Vagina (tissue), 2 donors: ENCODE results near the gene CMSS1. TPM values are rescaled to one million over a fixed set of nuclear protein-coding genes. Genes with fewer than 3 reads are reported as not detected.

ENCODE experiments used
- DNase-seq, 2 donors: peaks; one replicate each; pipeline ENCODE4 v3.0.0-alpha.2; 2017; ENCODE audit errors: extremely low spot score in 2 of 2
- H3K27ac ChIP-seq: fragments of 200-600 bp; sonication (generic); one replicate; pipeline ENCODE4 v1.5.1; 2019
- H3K27me3 ChIP-seq: fragments of 200-600 bp; sonication (generic); one replicate; pipeline ENCODE4 v1.5.1; 2019
- H3K36me3 ChIP-seq, 2 donors: fragments of 200-600 bp; sonication (generic); one replicate each; pipeline ENCODE4 v1.5.1; 2017 to 2019
- H3K4me1 ChIP-seq: fragments of 200-600 bp; sonication (generic); one replicate; pipeline ENCODE4 v1.5.1; 2019
- H3K4me3 ChIP-seq, 2 donors: fragments of 200-600 bp; sonication (generic); 1 replicate in 1 of 2; 2 replicates in 1 of 2; pipeline ENCODE4 v1.5.1; 2016 to 2019
- H3K9me3 ChIP-seq: fragments of 200-600 bp; sonication (generic); one replicate; pipeline ENCODE4 v1.5.1; 2019
- POLR2A ChIP-seq, 2 donors: fragments of 450-650 bp; IDR thresholded peaks; one replicate each; pipeline ENCODE4 v1.6.1; 2017; ENCODE audit warnings: antibody characterized with exemption in 2 of 2, mild to moderate bottlenecking in 2 of 2, moderate library complexity in 2 of 2
- POLR2AphosphoS5 ChIP-seq, 2 donors: sonication (generic); formaldehyde crosslinking; IDR thresholded peaks; one replicate each; pipeline ENCODE4 v1.9.0; 2017; ENCODE audit warnings: antibody characterized with exemption in 2 of 2, mild to moderate bottlenecking in 2 of 2, low read depth in 1 of 2; ENCODE audit not compliant: insufficient read depth in 1 of 2
- intact Hi-C: fragments of 100-400 bp; cut with DNase I; formaldehyde crosslinking; loops from one replicate; pipeline ENCODE4 v1.15.1; 2023
- total RNA-seq: library from RNA; depleted of rRNA; stranded (reverse); fragments of >200 nt; gene quantifications from one replicate; pipeline ENCODE4 v1.2.3, GENCODE V29; 2016
- TF ChIP-seq, protein P1 (sequence below), 3 experiments: fragments of 450-650 bp in 2 of 3; fragments of 200-600 bp in 1 of 3; sonication (generic) in 1 of 3; IDR thresholded peaks; one replicate each; pipeline ENCODE4 v1.5.1; 2017 to 2019; ENCODE audit warnings: antibody characterized with exemption in 3 of 3, mild to moderate bottlenecking in 2 of 3, moderate library complexity in 2 of 3

The CMSS1 gene
- total RNA-seq, 1 donor from 2014 or later: 21.4 TPM

DNA sequence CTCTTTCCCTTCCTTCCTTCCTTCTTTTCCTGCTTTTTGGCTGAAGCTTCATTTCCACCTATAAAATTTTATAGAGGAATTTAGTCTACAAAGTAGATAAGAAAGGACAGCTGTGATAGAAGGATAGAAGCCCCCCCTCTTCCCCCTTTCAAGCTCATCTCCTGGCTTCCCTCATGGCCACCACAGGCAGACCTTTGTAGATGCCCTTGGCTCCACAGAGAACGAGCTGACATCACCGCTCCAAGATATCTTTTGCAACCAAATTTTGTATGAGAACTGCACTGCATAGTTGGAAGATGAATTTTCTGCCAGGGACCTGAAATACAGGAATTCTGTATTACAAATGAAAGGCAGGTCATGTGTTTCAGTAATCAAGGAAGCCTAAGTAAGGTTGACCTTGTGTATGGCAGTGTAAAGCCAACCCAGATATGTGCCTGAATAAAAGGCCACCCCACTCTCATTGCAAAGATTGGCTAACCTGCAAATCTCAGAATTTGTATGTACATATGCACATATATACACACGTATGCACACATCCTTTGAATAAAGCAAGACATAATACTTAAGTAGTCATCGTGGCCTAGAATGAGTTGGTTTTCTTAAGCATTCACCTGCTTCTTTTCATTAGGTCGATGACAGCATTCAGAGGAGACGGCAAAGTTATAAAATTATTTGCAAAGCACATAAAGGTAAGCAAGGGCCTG, 353.7 kb downstream of the CMSS1 start:
- Histone ChIP-seq H3K27ac (no peak overlapping the region), H3K9me3 (no peaks in the 10 kb centered on the region), H3K4me3 (no peak overlapping the region), H3K27me3 (no peaks in the 10 kb centered on the region), H3K4me1 (no peaks in the 10 kb centered on the region), H3K36me3 (no peaks in the 10 kb centered on the region)
- intact Hi-C loops: no loop called here
- TF ChIP-seq POLR2AphosphoS5 (IDR thresholded peaks at IDR 0.05; ENCODE audit: insufficient read depth in 1 of 2, low read depth in 1 of 2): no peak
- no peak for TF ChIP-seq POLR2A (IDR thresholded peaks at IDR 0.05)
- TF ChIP-seq, protein P1, sequence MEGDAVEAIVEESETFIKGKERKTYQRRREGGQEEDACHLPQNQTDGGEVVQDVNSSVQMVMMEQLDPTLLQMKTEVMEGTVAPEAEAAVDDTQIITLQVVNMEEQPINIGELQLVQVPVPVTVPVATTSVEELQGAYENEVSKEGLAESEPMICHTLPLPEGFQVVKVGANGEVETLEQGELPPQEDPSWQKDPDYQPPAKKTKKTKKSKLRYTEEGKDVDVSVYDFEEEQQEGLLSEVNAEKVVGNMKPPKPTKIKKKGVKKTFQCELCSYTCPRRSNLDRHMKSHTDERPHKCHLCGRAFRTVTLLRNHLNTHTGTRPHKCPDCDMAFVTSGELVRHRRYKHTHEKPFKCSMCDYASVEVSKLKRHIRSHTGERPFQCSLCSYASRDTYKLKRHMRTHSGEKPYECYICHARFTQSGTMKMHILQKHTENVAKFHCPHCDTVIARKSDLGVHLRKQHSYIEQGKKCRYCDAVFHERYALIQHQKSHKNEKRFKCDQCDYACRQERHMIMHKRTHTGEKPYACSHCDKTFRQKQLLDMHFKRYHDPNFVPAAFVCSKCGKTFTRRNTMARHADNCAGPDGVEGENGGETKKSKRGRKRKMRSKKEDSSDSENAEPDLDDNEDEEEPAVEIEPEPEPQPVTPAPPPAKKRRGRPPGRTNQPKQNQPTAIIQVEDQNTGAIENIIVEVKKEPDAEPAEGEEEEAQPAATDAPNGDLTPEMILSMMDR (IDR thresholded peaks at IDR 0.05): no peak
- DNase-seq: no peak

DNA sequence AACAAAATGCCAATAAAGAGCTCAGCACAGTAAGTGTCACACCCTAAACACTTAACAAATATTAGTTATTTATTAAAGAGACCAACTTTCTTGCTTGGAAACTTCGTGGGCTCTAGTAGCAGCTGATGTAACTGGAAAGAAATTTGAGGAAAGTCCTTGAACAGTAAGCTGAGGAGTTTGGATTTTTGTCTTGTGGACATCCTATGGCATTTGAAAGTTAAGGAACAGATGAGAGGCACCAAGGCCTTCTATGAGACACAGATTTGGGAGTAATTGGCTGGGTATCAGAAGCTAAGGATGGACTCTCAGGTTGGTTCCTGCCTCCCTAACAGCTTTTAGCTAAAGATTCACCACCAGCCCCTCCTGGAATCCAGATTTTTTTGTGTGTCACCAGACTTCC, 356.3 kb downstream of the CMSS1 start:
- intact Hi-C loops: no loop called here
- no peak for TF ChIP-seq POLR2A (IDR thresholded peaks at IDR 0.05)
- TF ChIP-seq, protein P1 (IDR thresholded peaks at IDR 0.05): no peak
- TF ChIP-seq POLR2AphosphoS5 (IDR thresholded peaks at IDR 0.05; ENCODE audit: insufficient read depth in 1 of 2, low read depth in 1 of 2): no peak
- Histone ChIP-seq H3K27me3 (no peaks in the 10 kb centered on the region), H3K27ac (no peak overlapping the region), H3K36me3 (peaks cover 0 to 9% of the 10 kb centered on the region in 2 donors), H3K9me3 (no peaks in the 10 kb centered on the region), H3K4me1 (no peaks in the 10 kb centered on the region), H3K4me3 (no peak overlapping the region)
- no peak for DNase-seq

DNA sequence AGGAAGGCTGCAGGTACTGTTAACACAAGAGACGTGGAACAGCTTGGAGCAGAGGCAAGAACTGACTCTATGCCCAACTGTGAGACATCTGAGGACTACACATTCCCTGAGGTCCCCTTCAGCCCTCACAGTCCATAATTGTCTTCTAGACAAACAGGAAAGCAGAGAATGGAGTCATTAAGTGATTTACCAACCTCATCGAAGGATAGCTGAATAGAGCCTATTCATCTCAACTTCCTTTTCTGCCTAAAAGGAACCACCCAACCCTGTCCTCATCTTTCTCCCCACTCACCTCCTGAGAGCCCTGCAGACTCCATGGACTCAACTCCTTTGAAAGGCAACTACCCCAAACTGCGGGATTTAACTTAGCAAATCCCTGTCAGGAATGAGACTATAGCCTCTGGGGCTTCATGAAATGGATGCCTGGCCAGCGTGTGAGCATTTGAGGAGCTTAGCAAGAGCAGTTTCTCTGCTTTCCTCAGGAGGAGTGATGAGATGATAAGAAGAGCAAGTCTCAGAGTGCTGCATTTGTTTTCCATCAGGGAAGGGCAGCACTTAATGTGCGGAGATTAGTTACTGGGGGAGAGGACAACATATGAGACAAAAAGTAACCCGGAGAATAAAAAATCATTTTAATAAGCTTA, 358.1 kb downstream of the CMSS1 start:
- Histone ChIP-seq H3K27ac (no peak overlapping the region), H3K36me3 (peaks cover 0 to 17% of the 10 kb centered on the region in 2 donors), H3K9me3 (peaks cover 7% of the 10 kb centered on the region), H3K4me3 (no peak overlapping the region), H3K27me3 (no peaks in the 10 kb centered on the region), H3K4me1 (no peaks in the 10 kb centered on the region)
- TF ChIP-seq, protein P1 (IDR thresholded peaks at IDR 0.05): no peak
- no peak for TF ChIP-seq POLR2AphosphoS5 (IDR thresholded peaks at IDR 0.05; ENCODE audit: insufficient read depth in 1 of 2, low read depth in 1 of 2)
- no peak for TF ChIP-seq POLR2A (IDR thresholded peaks at IDR 0.05)
- no peak for DNase-seq
- intact Hi-C loops: no loop called here

DNA sequence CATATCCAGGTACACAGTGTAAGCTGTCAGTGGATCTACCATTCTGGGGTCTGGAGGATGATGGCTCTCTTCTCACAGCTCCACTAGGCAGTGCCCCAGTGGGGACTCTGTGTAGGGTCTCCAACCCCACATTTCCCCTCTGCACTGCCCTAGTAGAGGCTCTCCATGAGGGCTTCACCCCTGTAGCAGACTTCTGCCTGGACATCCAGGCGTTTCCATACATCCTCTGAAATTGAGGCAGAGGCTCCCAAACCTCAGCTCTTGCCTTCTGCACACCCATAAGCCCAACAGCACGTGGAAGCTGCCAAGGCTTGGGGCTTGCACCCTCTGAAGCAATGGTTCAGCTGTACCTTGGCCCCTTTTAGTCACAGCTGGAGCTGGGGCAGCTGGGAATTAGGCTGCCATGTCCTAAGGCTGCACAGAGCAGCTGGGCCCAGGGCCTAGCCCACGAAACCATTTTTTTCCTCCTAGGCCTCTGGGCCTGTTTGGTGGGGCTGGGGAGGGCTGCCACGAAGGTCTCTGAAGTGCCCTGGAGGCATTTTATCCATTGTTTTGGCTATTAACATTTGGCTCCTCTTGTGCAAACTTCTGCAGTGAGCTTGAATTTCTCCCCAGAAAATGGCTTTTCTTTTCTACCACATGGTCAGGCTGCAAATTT, 362.2 kb downstream of the CMSS1 start:
- no peak for TF ChIP-seq POLR2AphosphoS5 (IDR thresholded peaks at IDR 0.05; ENCODE audit: insufficient read depth in 1 of 2, low read depth in 1 of 2)
- TF ChIP-seq, protein P1 (IDR thresholded peaks at IDR 0.05): no peak

More for the DNA sequence above, 362.2 kb downstream of the CMSS1 start:
- Histone ChIP-seq H3K36me3 (peaks cover 0 to 17% of the 10 kb centered on the region in 2 donors), H3K9me3 (peaks cover 7% of the 10 kb centered on the region), H3K27ac (no peak overlapping the region), H3K27me3 (no peaks in the 10 kb centered on the region), H3K4me1 (peaks cover 5% of the 10 kb centered on the region), H3K4me3 (no peak overlapping the region)
- intact Hi-C loops: no loop called here
- no peak for DNase-seq
